Fibroblast of mammary gland (primary cell): ENCODE results near the gene CDKN2AIP.

Source experiments
- DNase-seq: peaks from one replicate; pipeline ENCODE4 v3.0.0-alpha.2; 2010; ENCODE audit warnings: low read depth
- H3K4me3 ChIP-seq: 2 replicates; pipeline ENCODE4 v1.5.1; 2011; ENCODE audit warnings: low read depth, mild to moderate bottlenecking, low read length, moderate library complexity; ENCODE audit not compliant: control insufficient read depth
- CTCF ChIP-seq: conservative IDR thresholded peaks from 2 replicates; pipeline ENCODE4 v1.5.1; 2011; ENCODE audit warnings: low read depth, low read length, inconsistent platforms; ENCODE audit not compliant: control insufficient read depth, insufficient read depth

The CDKN2AIP gene

GRCh38 chr4:183444214-183445096, at the start of gene CDKN2AIP:
Gene CDKN2AIP (plus strand): TSS chr4:183444636. CDS start chr4:183444798, 162 bp downstream.
- TF ChIP-seq CTCF = no peak
- DNase-seq = peak; percentile 90
- H3K4me3 ChIP-seq = peak within 1 kb of the TSS; percentile 83

GRCh38 chr4:183395395-183395794, 49.0 kb upstream of the CDKN2AIP start:
- H3K4me3 ChIP-seq = no peak overlapping the region
- TF ChIP-seq CTCF = no peak
- no peak for DNase-seq

DNA sequence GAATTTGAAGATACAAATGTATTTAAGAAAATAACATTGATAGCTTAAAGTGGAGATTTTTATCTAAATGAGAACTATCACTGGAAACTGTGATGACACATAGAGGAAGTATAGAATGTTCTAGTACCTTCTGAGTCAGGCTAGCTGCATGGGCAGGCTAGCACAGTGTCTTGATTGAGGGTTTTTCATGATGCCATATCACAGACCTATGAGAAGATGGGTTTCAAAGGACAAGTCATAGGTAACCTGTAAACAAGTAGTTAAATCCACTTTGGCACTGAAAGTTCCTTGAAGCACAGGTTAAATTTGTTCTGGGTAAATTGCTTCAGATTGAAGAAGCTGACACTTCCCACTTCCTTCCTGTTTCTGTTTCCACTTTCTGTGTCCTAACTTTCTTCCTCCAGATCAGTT, 48.2 kb upstream of the CDKN2AIP start:
- TF ChIP-seq CTCF = no peak
- no peak overlapping the region for H3K4me3 ChIP-seq
- peak; percentile 15 for DNase-seq

DNA sequence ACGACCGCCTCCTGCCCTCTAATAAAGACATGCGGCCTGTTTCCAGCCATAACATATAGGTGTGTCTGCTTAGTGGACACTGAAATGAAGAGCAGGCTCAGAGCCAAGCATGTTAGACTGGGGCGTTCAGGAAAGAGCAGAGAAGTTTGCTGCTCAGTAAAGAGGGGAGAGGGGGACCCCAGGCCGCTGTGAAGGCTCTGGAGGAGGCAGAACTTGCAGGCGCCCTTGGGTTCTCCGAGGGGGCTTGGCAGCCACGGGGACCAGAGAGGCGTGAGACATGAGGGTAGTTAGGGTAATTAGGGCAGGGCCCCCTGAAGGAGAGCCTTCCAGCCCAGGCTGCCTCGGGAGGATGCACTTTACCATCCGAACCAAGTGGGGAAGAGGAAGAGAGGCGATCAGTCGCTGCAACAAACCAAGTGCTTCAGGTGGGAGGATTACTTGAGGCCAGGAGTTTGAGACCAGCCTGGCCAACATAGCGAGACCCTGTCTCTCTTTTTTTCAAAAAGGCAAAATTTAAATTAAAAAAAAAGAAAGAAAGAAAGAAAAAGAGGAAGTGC, 46.6 kb upstream of the CDKN2AIP start:
- H3K4me3 ChIP-seq = peak overlapping the region; percentile 49
- TF ChIP-seq CTCF = no peak
- no peak for DNase-seq

DNA sequence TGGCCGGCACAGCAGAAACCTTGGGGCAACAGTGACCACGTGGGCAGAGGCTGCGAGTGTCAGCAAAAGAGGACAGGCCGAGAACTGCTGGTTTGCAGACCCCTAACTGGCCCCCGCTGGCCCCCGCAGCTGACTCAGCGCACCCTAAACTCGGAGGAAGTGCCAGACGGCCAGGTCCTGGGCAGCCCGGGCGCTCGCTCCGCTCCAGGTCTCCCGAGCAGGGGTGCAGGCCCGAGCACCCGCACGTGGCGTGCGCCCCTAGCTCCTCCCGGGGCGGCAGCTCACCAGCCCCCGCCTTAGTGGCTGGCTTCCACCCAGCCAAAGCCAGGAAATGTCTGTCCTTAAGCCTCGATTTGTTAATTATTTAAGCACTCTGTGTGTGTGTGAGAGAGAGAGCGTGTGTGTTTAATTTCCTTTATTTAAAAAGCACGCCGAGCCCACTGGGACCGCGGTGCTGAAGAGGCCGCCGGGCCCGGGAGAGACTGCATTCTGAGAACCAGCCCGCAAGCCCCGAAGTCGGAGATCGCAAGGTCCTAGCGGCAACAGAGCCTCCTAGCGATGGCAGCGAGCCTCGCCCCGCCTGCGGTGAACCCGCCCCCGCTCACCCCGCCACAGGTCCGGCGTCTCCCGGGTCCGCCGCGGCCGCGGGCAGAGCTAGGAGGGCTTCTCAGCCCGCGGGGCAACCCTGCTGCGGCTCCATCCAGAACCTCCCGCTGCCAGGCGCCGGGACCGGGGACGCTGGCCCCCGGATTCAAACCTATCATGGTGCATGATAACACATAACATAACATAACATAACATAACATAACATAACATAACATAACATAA, 45.9 kb upstream of the CDKN2AIP start:
- DNase-seq = peak; percentile 72
- H3K4me3 ChIP-seq = peak overlapping the region; percentile 49
- peak; percentile 50 for TF ChIP-seq CTCF

GRCh38 chr4:183399126-183399522, 45.3 kb upstream of the CDKN2AIP start:
- no peak for DNase-seq
- H3K4me3 ChIP-seq = no peak overlapping the region
- TF ChIP-seq CTCF = no peak
